Heart right ventricle (tissue), 16 donors: Measurements from ENCODE around the gene IFIT1. TPM values are rescaled to one million over a fixed set of nuclear protein-coding genes. Genes with fewer than 3 reads are reported as not detected.

Experiments used
- ATAC-seq, 8 donors: fragments of 200-7000 bp; cut with Tn5 transposase; one replicate each; pipeline ENCODE4 v1.9.1; 2020; ENCODE audit warnings: mild to moderate bottlenecking in 8 of 8, moderate library complexity in 8 of 8, moderate number of reproducible peaks in 1 of 8
- DNase-seq, 2 donors: peaks; one replicate each; pipeline ENCODE4 v3.0.0-alpha.2; 2020
- H3K27ac ChIP-seq, 10 donors: fragments of 200-600 bp; sonication (generic) in 2 of 10; one replicate each; pipeline versions ENCODE4 v1.5.0 to v1.8.0; 2020 to 2022; ENCODE audit warnings: mild to moderate bottlenecking in 3 of 10
- H3K27me3 ChIP-seq, 7 donors: fragments of 200-600 bp; one replicate each; pipeline ENCODE4 v1.8.0; 2021 to 2022; ENCODE audit warnings: mild to moderate bottlenecking in 2 of 7
- H3K36me3 ChIP-seq, 9 donors: fragments of 200-600 bp; sonication (generic) in 1 of 9; one replicate each; pipeline versions ENCODE4 v1.5.0 to v1.8.0; 2020 to 2022; ENCODE audit warnings: mild to moderate bottlenecking in 2 of 9
- H3K4me1 ChIP-seq, 9 donors: fragments of 200-600 bp; sonication (generic) in 1 of 9; one replicate each; pipeline versions ENCODE4 v1.5.0 to v1.8.0; 2020 to 2022; ENCODE audit warnings: mild to moderate bottlenecking in 4 of 9
- H3K4me3 ChIP-seq, 10 donors: fragments of 200-600 bp; sonication (generic) in 2 of 10; one replicate each; pipeline versions ENCODE4 v1.5.0 to v1.8.0; 2020 to 2022; ENCODE audit warnings: mild to moderate bottlenecking in 7 of 10, moderate library complexity in 2 of 10
- H3K9me3 ChIP-seq, 11 donors: fragments of 200-600 bp in 10 of 11; sonication (generic) in 2 of 11; one replicate each; pipeline versions ENCODE4 v1.5.0 to v1.8.0; 2013 to 2022; ENCODE audit warnings: mild to moderate bottlenecking in 2 of 11, control low read depth in 1 of 11, moderate library complexity in 1 of 11
- CTCF ChIP-seq, 9 donors: fragments of 200-600 bp; sonication (generic) in 2 of 9; IDR thresholded peaks; one replicate each; pipeline versions ENCODE4 v1.5.0 to v1.8.0; 2021 to 2022; ENCODE audit warnings: antibody characterized with exemption in 9 of 9, mild to moderate bottlenecking in 5 of 9, moderate library complexity in 1 of 9
- WGBS, 2 donors: extraction: QIAGEN DNeasy Blood & Tissue Kit; methylation state at CpG; one replicate each; pipeline ENCODE4 v1.1.7; 2013; ENCODE audit warnings: inconsistent platforms in 1 of 2; 5-methylcytosine and 5-hydroxymethylcytosine counted together
- intact Hi-C, 10 donors: fragments of 100-400 bp; cut with DNase I; formaldehyde crosslinking; loops; one replicate each; pipeline versions ENCODE4 v1.11.1 to v1.14.2; 2022
- polyA plus RNA-seq, 2 donors: library from polyadenylated mRNA; stranded (reverse); fragments of 200-250 nt; gene quantifications; one replicate each; pipeline ENCODE4 v1.2.3, GENCODE V29; 2013
- total RNA-seq, 10 donors: library from RNA; stranded (reverse); fragmentation: NEBNext Ultra II Directional in 3 of 10; extraction: Animal tissue kit (Norgen Biotek cat#: 25700) in 3 of 10; gene quantifications; one replicate each; pipeline versions ENCODE4 v1.2.1 to v1.2.4, GENCODE V29; 2021 to 2023
- donor health status: Arrhythmogenic right ventricular cardiomyopathy.
- donor health status: ischemic (EF 13 %, LVEDD 7.1; RV severe dilation, severe dysfunction).
- donor health status: healthy with polysubstance abuse.
- donor health status: DM: no; HTN: yes; CAD: no.
- donor health status: DM: no; HTN: no; CAD: no.
- donor health status: ischemic (EF 25% LVEDD 6.9; RV normal size, moderate dysfunction).
- donor health status: ischemic (EF 25% LVEDD 5.7; RV mildly dilated, moderate dysfunction).
- donor health status: healthy.
- donor health status: DM: yes; HTN: yes; CAD: no.
- donor health status: Ischemic cardiomyopathy.
- donor health status: ischemic (EF 35%, LVEDD 5.7; RV mildly dilated, moderate dysfunction).
- donor health status: nonischemic (EF 11% LVEDD 7.7; RV severe dilation, severe dysfunction).
- donor health status: DM: yes; HTN: yes; CAD: no.
- donor health status: PGD.
- donor health status: ischemic (EF 29% LVEDD 5.4; RV normal size, mild dysfunction).
- donor health status: nonischemic (EF 23%, LVEDD 6.1; RV moderate dilation, normal function).

The IFIT1 gene
- total and polyA plus RNA-seq, 12 donors = 5.1 to 50.1 (median 27.8) TPM

GRCh38 chr10:89367529-89367928, 24.9 kb upstream of the IFIT1 start:
- Histone ChIP-seq H3K9me3 (no peaks in the 10 kb centered on the region), H3K4me1 (peaks cover 2 to 29% (median 16%) of the 10 kb centered on the region in 9 donors), H3K27ac (peak overlapping the region in 2 of 10 donors; percentile 1 to 8), H3K36me3 (no peaks in the 10 kb centered on the region), H3K4me3 (no peak overlapping the region), H3K27me3 (no peaks in the 10 kb centered on the region)
- intact Hi-C loops = no loop called here
- ATAC-seq = peak in 3 of 8 donors; percentile 8 to 74 (median 59)
- DNase-seq = no peak
- TF ChIP-seq CTCF (IDR thresholded peaks at IDR 0.05) = no peak
- 65 to 73% methylated on average over 4 of the region's 4 CpGs for WGBS, 2 donors

GRCh38 chr10:89368129-89368528, 24.3 kb upstream of the IFIT1 start:
- peaks cover 2 to 30% (median 19%) of the 10 kb centered on the region in 9 donors for H3K4me1 ChIP-seq
- no peak overlapping the region for H3K4me3 ChIP-seq
- H3K27ac ChIP-seq = no peak overlapping the region
- DNase-seq (no peak), ATAC-seq (no peak)
- intact Hi-C loops = no loop called here
- WGBS, 2 donors = 79 to 88% methylated on average over 1 of the region's 1 CpG
- no peaks in the 10 kb centered on the region for H3K9me3 ChIP-seq
- no peak for TF ChIP-seq CTCF (IDR thresholded peaks at IDR 0.05)
- H3K36me3 ChIP-seq = no peaks in the 10 kb centered on the region
- H3K27me3 ChIP-seq = no peaks in the 10 kb centered on the region

- Histone ChIP-seq H3K9me3 (no peaks in the 10 kb centered on the region), H3K4me1 (peaks cover 10 to 43% (median 26%) of the 10 kb centered on the region in 9 donors), H3K27me3 (no peaks in the 10 kb centered on the region), H3K27ac (peak overlapping the region in 4 of 10 donors; percentile 29 to 57 (median 42)), H3K4me3 (no peak overlapping the region), H3K36me3 (no peaks in the 10 kb centered on the region)
- ATAC-seq (peak in 4 of 8 donors; percentile 11 to 36 (median 28)), DNase-seq (no peak)
- WGBS, 2 donors = 59 to 61% methylated on average over 5 of the region's 5 CpGs
- intact Hi-C loops = loop anchor here in 1 of 10 donors (5.0 kb wide), 1 partner anchor 112 kb away; no protein-coding TSS in a partner anchor
- peak in 8 of 9 donors; percentile 36 to 68 (median 60) for TF ChIP-seq CTCF (IDR thresholded peaks at IDR 0.05)
Measured at GRCh38 chr10:89369156-89370105, 23.0 kb upstream of the IFIT1 start.

- Histone ChIP-seq H3K9me3 (no peaks in the 10 kb centered on the region), H3K27ac (no peak overlapping the region), H3K4me3 (no peak overlapping the region), H3K4me1 (peaks cover 12 to 53% (median 35%) of the 10 kb centered on the region in 9 donors), H3K36me3 (no peaks in the 10 kb centered on the region), H3K27me3 (no peaks in the 10 kb centered on the region)
- DNase-seq (no peak), ATAC-seq (no peak)
- intact Hi-C loops = loop anchor here in 1 of 10 donors (5.0 kb wide), 1 partner anchor 114 kb away; no protein-coding TSS in a partner anchor
- no peak for TF ChIP-seq CTCF (IDR thresholded peaks at IDR 0.05)
Measured at GRCh38 chr10:89371079-89371478, 21.3 kb upstream of the IFIT1 start.
